Endothelial cell of umbilical vein (primary cell): ENCODE measurements around the gene STK10. TPM values are rescaled to one million over a fixed set of nuclear protein-coding genes. Genes with fewer than 3 reads are reported as not detected.

Source experiments
- BruUV-seq: library from RNA; stranded (reverse); fragments of 400-500 nt; replicated peaks from 2 replicates; lab custom pipeline; 2021; lab: Mats Ljungman, UMichigan
- CTCF ChIA-PET: fragments of 300-600, 350-600 bp; sonication (Branson Sonifier 250); formaldehyde crosslinking; loops from one replicate; lab custom pipeline; 2021; ENCODE audit warnings: antibody characterized with exemption, inconsistent platforms; lab: Charles Lee
- POLR2A ChIA-PET: fragments of 300-600, 350-600 bp; sonication (Branson Sonifier 250); formaldehyde crosslinking; loops from one replicate; lab custom pipeline; 2021; ENCODE audit warnings: antibody characterized with exemption, inconsistent platforms; lab: Charles Lee
- DNase-seq: peaks from one replicate; pipeline ENCODE4 v3.0.0-alpha.2; 2011; ENCODE audit warnings: low read depth, low spot score
- FAIRE-seq: peaks from 2 replicates; lab custom pipeline; 2011; peaks lifted over from hg19 to GRCh38; lab: Jason Lieb, UNC
- H2AFZ ChIP-seq: 2 replicates; pipeline ENCODE4 v1.6.0; 2012; ENCODE audit warnings: low read depth, low read length, control low read depth, inconsistent platforms
- H3K27ac ChIP-seq: 2 replicates; pipeline ENCODE4 v1.5.1; 2011; ENCODE audit warnings: low read depth, mild to moderate bottlenecking, control low read depth, low read length, moderate library complexity; ENCODE audit not compliant: insufficient read depth
- H3K27me3 ChIP-seq, 2 experiments: 2 replicates each; pipeline versions ENCODE4 v1.6.0 to v1.6.1; 2011; ENCODE audit warnings: low read length in 2 of 2, mixed read lengths in 1 of 2; ENCODE audit not compliant: control insufficient read depth in 2 of 2, insufficient read depth in 2 of 2
- H3K36me3 ChIP-seq, 2 experiments: 2 replicates in 1 of 2; 3 replicates in 1 of 2; pipeline ENCODE4 v1.5.1; 2011; ENCODE audit warnings: low read length in 2 of 2, mild to moderate bottlenecking in 1 of 2, moderate library complexity in 1 of 2; ENCODE audit not compliant: control insufficient read depth in 2 of 2, insufficient read depth in 2 of 2; ENCODE audit errors: extremely low read depth in 1 of 2
- H3K4me1 ChIP-seq: 3 replicates; pipeline ENCODE4 v1.5.1; 2011; ENCODE audit warnings: mild to moderate bottlenecking, low read length; ENCODE audit not compliant: control insufficient read depth, insufficient read depth; ENCODE audit errors: extremely low read depth
- H3K4me2 ChIP-seq: 2 replicates; pipeline ENCODE4 v1.6.1; 2011; ENCODE audit warnings: low read length, control low read depth, mixed read lengths; ENCODE audit not compliant: insufficient read depth
- H3K4me3 ChIP-seq, 3 experiments: fragments of 200-600 bp in 1 of 3; sonication (generic), shearing (Covaris generic) in 1 of 3; replicated peaks in 1 of 3; 2 replicates each; pipeline ENCODE4 v1.5.1; 2011 to 2016; ENCODE audit warnings: control low read depth in 3 of 3, low read length in 3 of 3, mild to moderate bottlenecking in 2 of 3, inconsistent platforms in 1 of 3, low read depth in 1 of 3, moderate library complexity in 1 of 3; ENCODE audit not compliant: insufficient read depth in 1 of 3
- H3K79me2 ChIP-seq: 2 replicates; pipeline ENCODE4 v1.6.0; 2012; ENCODE audit warnings: low read length, inconsistent platforms; ENCODE audit not compliant: control insufficient read depth, insufficient read depth
- H3K9ac ChIP-seq: replicated peaks from 2 replicates; pipeline ENCODE3; 2011; ENCODE audit warnings: low read length, control low read depth; ENCODE audit not compliant: insufficient read depth; ENCODE audit errors: extremely low read depth
- H3K9me1 ChIP-seq: replicated peaks from 3 replicates; pipeline ENCODE4 v1.6.0; 2011; ENCODE audit warnings: mild to moderate bottlenecking, low read length; ENCODE audit not compliant: control insufficient read depth, insufficient read depth; ENCODE audit errors: extremely low read depth
- H3K9me3 ChIP-seq: replicated peaks from 2 replicates; pipeline ENCODE4 v1.5.1; 2012; ENCODE audit warnings: low read length, inconsistent platforms; ENCODE audit not compliant: control insufficient read depth, insufficient read depth
- H4K20me1 ChIP-seq: replicated peaks from 2 replicates; pipeline ENCODE3; 2011; ENCODE audit warnings: mild to moderate bottlenecking, low read length; ENCODE audit not compliant: control insufficient read depth, insufficient read depth; ENCODE audit errors: extremely low read depth
- EZH2 ChIP-seq: IDR thresholded peaks from 2 replicates; pipeline ENCODE4 v1.6.1; 2012; ENCODE audit warnings: borderline replicate concordance, low read depth, mild to moderate bottlenecking, moderate library complexity, low read length, inconsistent platforms; ENCODE audit not compliant: severe bottlenecking
- FOS ChIP-seq: IDR thresholded peaks from 2 replicates; pipeline ENCODE4 v1.6.1; 2011; ENCODE audit warnings: mild to moderate bottlenecking, low read length, moderate library complexity, borderline replicate concordance; ENCODE audit not compliant: insufficient read depth
- JUN ChIP-seq: IDR thresholded peaks from 2 replicates; pipeline ENCODE4 v1.6.1; 2011; ENCODE audit warnings: borderline replicate concordance, low read depth; ENCODE audit not compliant: insufficient read length, insufficient read depth
- MYC ChIP-seq: IDR thresholded peaks from one replicate; pipeline ENCODE4 v1.6.1; 2011; ENCODE audit warnings: mild to moderate bottlenecking, low read depth, low read length
- POLR2A ChIP-seq: IDR thresholded peaks from 2 replicates; pipeline ENCODE4 v1.6.1; 2012; ENCODE audit warnings: low read depth, mild to moderate bottlenecking, control low read depth, low read length
- dilution Hi-C: fragments of 300-500 bp; cut with MboI; formaldehyde crosslinking; loops from one replicate; pipeline ENCODE4 v1.15.0; 2019; ENCODE audit warnings: low sequenced_read_pairs; ENCODE audit not compliant: extremely low pct_ligation_motif_present
- intact Hi-C: fragments of 100-400 bp; cut with micrococcal nuclease; formaldehyde crosslinking; loops from one replicate; pipeline ENCODE4 v1.10.0; 2022
- polyA plus RNA-seq, 4 experiments: library from polyadenylated mRNA; depleted of rRNA in 3 of 4; stranded (reverse) in 3 of 4; unstranded in 1 of 4; fragments of >200 nt; gene quantifications; 2 replicates each; pipeline versions ENCODE4 v1.2.1 to v1.2.3, GENCODE V29; 2011 to 2012; ENCODE audit warnings: missing spikeins in 1 of 4
- total RNA-seq: library from RNA; stranded (reverse); gene quantifications from 2 replicates; pipeline ENCODE4 v1.2.3, GENCODE V29; 2021

STK10 gene
- total and polyA plus RNA-seq, 2 donors (not counting 3 experiments of a cell fraction or from before 2014, with no cell fraction given) = 16.9 to 47.2 TPM

GRCh38 chr5:172052450-172053236 is 135.4 kb downstream of the STK10 start:
- FAIRE-seq = no peak
- Histone ChIP-seq H3K4me2 (no peak overlapping the region), H3K36me3 (peaks cover 6 to 9% of the 10 kb centered on the region in 2 experiments), H3K27me3 (no peaks in the 10 kb centered on the region), H3K9ac (no peak overlapping the region), H3K4me3 (no peak overlapping the region), H3K9me3 (no peaks in the 10 kb centered on the region), H3K9me1 (no peaks in the 10 kb centered on the region), H4K20me1 (no peaks in the 10 kb centered on the region), H3K27ac (no peak overlapping the region), H2AFZ (no peak overlapping the region), H3K79me2 (no peaks in the 10 kb centered on the region), H3K4me1 (peaks cover 16% of the 10 kb centered on the region)
- TF ChIP-seq FOS (no peak), MYC (no peak), EZH2 (no peak), POLR2A (no peak), JUN (no peak)
- intact Hi-C loops (no loop called here), dilution Hi-C loops (no loop called here)
- CTCF ChIA-PET = interaction anchor here (0.6 to 2.8 kb wide), 8 partner anchors 9 to 243 kb away, joined by 3 to 30 read pairs (median 4); partner anchors contain the start of genes FBXW11, STK10 and UBTD2
- BruUV-seq = no TSS peak
- POLR2A ChIA-PET = no interaction called here
- DNase-seq = peak; percentile 46

DNA sequence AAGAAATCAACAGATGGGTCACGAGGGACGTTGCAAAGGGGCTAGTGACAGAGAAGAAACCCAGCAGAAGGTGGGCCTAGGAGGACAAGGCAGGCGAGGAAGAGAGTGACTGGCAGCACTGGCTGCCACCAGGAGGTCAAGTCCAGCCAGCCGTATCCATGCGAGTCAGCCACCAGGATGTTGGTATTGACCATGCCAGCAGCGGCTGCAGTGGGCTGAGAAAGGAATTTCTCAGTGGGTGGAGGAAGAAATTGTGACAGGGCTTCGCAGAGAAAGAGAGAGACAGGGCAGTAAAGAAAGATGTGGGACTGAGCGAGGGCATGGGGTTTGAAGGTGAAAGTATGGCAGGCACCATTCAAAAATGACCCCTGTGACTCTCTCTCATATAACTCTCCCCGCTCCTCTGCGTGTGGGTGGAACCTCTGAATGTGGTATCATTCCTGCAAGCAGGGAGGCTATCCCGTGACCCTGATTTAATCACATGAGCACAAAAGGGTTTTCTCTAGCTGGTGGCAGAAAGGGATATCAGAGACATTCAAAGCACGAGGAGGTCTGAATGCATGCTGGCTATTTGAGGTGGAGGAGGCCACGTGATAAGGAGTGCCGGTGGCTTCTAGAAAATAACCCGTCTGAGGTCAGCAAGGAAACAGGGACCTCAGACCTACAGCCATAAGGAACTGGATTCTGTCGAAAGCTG is 136.2 kb downstream of the STK10 start:
- Histone ChIP-seq H3K36me3 (peaks cover 3 to 9% of the 10 kb centered on the region in 2 experiments), H3K4me2 (no peak overlapping the region), H4K20me1 (no peaks in the 10 kb centered on the region), H3K9ac (no peak overlapping the region), H3K4me1 (peaks cover 19% of the 10 kb centered on the region), H3K27me3 (no peaks in the 10 kb centered on the region), H3K4me3 (no peak overlapping the region), H3K9me1 (no peaks in the 10 kb centered on the region), H3K27ac (no peak overlapping the region), H2AFZ (no peak overlapping the region), H3K9me3 (no peaks in the 10 kb centered on the region), H3K79me2 (no peaks in the 10 kb centered on the region)
- no TSS peak for BruUV-seq
- DNase-seq (no peak), FAIRE-seq (no peak)
- intact Hi-C loops = no loop called here
- ChIA-PET CTCF (interaction anchor here (0.6 to 2.8 kb wide), 8 partner anchors 9 to 244 kb away, joined by 3 to 30 read pairs (median 4); partner anchors contain the start of genes FBXW11, STK10 and UBTD2), POLR2A (no interaction called here)
- TF ChIP-seq FOS (no peak), MYC (no peak), POLR2A (no peak)
- dilution Hi-C loops = no loop called here
